Right kidney (tissue), 1 donor: ENCODE data around the gene GOLGA6A.

ENCODE experiments used
- DNase-seq: peaks from one replicate; pipeline ENCODE4 v3.0.0-alpha.2; 2016

GOLGA6A gene

DNA sequence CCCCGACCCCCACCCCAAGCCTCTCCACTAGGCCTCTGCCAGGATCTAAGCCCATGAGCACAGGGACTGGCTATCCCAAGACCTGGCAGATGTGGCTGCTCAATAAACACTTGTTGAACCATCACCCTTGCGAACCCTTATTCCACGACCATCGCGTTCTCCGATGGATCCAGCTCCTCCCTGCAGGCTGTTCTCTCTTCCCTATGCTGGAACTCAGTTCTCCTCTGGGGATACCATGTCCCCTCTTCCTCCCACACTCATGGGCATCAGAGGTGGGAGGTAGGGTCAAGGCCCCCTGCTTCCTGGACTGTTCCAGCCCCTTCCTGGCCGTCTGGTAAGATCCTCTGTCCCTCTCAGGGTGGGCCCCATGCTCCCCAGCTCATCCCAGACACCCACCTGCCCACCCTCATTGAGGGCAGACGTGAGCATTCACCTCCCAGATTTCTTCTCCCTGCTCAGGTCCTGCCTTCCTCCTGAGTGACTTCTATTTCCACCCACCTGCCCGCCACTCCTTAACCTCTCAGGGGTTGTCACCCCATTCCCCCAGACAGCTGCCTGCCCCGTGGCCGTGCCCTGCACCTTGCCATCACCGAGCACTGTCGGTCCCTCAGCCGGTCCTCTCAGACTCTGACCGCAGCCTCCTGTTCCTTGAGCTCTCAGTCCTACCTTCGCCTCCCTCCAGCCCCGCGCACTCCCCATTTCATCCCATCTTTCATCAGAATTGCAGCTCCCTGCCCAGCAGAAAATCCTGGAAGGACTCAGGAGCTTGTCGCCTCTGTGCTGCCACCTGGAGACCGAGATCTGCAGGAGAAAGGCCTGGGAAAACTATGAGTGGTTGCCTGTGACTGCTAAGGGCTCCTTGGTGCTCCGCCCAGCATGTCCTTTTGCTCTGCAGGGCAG, 45.8 kb downstream of the GOLGA6A start:
- peak; percentile 46 for DNase-seq

DNA sequence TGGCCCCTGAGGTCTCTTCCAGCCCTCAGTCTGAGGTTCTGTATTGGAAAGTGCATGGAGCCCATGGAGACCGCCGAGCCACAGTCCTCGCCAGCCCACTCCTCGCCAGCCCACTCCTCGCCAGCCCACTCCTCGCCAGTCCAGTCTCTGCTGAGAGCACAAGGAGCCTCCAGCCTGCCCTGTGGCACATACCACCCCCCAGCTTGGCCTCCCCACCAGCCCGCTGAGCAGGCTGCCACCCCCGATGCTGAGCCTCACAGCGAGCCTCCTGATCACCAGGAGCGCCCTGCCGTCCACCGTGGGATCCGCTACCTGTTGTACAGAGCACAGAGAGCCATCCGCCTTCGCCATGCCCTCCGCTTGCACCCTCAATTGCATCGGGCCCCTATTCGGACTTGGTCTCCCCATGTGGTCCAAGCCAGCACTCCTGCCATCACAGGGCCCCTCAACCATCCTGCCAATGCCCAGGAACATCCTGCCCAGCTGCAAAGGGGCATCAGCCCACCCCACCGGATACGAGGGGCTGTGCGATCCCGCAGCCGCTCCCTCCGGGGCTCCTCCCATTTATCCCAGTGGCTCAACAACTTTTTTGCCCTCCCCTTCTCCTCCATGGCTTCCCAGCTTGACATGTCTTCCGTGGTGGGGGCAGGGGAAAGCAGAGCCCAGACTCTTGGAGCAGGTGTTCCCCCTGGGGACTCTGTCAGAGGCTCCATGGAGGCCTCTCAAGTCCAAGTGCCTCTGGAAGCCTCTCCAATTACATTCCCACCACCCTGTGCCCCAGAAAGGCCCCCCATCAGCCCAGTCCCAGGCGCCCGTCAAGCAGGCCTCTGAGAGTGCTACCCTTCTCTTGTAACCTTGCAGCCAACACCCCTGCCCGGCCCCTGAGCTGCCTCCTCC, 47.0 kb downstream of the GOLGA6A start:
- no peak for DNase-seq

DNA sequence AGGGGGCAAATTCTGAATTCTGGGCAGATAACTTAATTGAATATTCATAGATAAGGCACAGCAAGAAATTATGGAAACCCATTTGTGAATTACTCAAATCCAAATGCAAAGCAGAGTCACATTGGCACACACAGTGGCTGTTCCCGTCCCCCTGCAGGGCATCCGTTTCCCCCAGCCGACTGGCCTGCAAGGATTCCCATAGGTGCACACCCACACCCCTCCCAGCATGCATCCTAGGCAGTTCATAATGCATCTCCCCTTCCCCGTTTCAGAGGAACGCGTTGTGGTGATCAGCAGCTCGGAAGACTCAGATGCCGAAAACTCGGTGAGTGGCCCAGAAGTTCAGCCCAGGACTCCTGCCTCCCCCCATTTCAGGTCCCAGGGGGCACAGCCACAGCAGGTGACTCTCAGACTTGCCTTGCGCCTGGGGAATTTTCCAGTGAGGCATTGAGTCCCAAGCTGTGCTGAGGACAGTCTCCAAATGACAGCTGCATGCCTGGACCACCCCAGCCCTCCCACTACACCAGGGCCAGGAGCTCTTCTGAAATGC, 48.1 kb downstream of the GOLGA6A start:
- no peak for DNase-seq

DNA sequence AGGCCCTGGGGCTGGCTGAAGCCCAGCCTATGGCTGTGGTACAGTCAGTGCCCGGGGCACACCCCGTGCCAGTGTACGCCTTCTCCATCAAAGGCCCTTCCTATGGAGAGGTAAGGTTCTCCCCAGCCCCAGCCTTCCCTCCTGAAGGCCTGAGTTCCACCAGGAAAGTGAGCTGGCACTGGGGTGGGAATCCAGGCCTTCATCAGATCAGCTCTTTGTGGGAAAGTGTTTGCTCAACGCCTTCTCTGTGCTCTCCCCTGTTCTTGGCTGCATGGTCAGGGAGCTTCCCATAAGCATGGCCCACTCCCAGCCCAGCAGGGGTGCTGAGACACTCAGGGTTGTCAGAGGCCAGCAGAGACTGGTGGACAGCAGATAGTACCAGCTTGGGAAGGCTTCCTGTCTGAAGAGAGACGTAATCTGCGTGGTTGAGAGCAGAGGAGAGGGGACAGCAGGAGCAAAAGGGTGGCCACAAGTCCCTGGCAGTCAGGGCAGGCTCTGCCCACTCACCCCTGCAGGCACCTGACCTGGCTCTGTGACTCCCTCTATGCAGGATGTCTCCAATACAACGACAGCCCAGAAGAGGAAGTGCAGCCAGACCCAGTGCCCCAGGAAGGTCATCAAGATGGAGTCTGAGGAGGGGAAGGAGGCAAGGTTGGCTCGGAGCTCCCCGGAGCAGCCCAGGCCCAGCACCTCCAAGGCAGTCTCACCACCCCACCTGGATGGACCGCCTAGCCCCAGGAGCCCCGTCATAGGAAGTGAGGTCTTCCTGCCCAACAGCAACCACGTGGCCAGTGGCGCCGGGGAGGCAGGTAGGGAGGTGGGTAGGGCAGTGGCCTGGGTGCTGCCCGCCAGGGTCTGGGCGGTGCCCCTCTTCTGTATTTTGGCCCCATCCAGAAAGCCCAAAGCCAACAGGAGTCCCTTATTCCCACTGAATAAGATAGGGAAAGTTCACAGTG, 49.5 kb downstream of the GOLGA6A start:
- DNase-seq, result no peak

GRCh38 chr15:74032046-74032445, 50.3 kb downstream of the GOLGA6A start:
- DNase-seq, result no peak

- no peak for DNase-seq
These were observed 53.7 kb downstream of the GOLGA6A start for GRCh38 chr15:74028646-74029045.

DNA sequence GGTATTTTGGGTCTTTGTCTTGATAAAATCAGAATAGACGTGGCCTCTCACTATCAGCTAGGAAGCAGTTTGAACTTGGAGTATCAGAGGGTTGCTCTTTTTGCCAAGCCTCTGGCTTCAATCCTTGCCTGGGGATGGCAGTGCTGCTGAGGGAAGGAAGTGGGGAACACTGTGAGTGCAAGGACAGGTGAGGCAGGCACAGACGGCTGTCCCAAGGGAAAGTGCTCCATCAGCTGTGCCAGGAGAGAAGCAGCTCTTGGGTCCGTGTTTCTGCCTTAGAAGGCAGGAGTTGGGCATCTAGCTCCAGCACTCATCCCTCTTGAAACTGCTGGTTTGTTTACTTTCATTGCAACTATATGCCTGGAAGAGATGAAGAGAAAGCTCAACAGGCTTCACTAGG, 54.7 kb downstream of the GOLGA6A start:
- no peak for DNase-seq

GRCh38 chr15:74025436-74025835, 56.9 kb downstream of the GOLGA6A start:
- no peak for DNase-seq

- no peak for DNase-seq
These were observed 57.7 kb downstream of the GOLGA6A start for GRCh38 chr15:74024687-74025086.

- DNase-seq, result no peak
These were observed 59.5 kb downstream of the GOLGA6A start for GRCh38 chr15:74022706-74023470.
